HUES48 (cell line): ENCODE results near the gene GALNT14.

Experiments used
- H3K27ac ChIP-seq: one replicate; pipeline ENCODE4 v1.7.0; 2013; ENCODE audit warnings: low read depth, low read length, inconsistent platforms
- H3K27me3 ChIP-seq: 2 replicates; pipeline ENCODE4 v1.6.1; 2013; ENCODE audit warnings: mild to moderate bottlenecking, low read length; ENCODE audit not compliant: control insufficient read depth, insufficient read depth
- H3K36me3 ChIP-seq: 2 replicates; pipeline ENCODE4 v1.6.1; 2013; ENCODE audit warnings: low read length; ENCODE audit not compliant: control insufficient read depth, insufficient read depth
- H3K4me1 ChIP-seq: 2 replicates; pipeline ENCODE4 v1.6.1; 2013; ENCODE audit warnings: mild to moderate bottlenecking, low read length; ENCODE audit not compliant: control insufficient read depth, insufficient read depth
- H3K4me3 ChIP-seq: 2 replicates; pipeline ENCODE4 v1.5.1; 2013; ENCODE audit warnings: mild to moderate bottlenecking, low read depth, low read length
- H3K9ac ChIP-seq: 2 replicates; pipeline ENCODE4 v1.6.1; 2013; ENCODE audit warnings: mild to moderate bottlenecking, low read depth, low read length, moderate library complexity
- H3K9me3 ChIP-seq: 2 replicates; pipeline ENCODE4 v1.6.1; 2013; ENCODE audit warnings: low read length; ENCODE audit not compliant: control insufficient read depth, insufficient read depth

GALNT14 gene

DNA sequence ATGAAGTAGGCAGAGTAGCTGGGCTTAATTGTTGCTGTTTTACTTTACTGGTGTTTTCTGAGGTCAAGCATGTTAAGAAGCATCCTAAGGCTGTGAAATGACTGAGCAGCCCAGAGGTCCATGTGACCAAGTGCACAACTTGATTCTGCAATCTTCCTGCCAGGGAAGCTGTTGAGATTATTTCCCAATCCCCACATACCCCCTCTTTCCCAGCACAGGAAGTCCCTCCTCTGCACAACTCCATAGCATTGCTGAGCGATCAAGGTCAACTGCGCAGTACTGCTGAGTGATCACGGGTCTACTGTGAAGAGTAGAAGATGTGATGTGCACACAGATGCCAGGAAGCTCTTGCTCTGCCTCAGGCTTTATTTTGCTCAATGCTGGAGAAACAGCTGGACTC, 105.8 kb downstream of the GALNT14 start:
- Histone ChIP-seq H3K4me1 (peaks cover 3% of the 10 kb centered on the region; the same call in 1 of the 2 replicates), H3K36me3 (no peaks in the 10 kb centered on the region)

DNA sequence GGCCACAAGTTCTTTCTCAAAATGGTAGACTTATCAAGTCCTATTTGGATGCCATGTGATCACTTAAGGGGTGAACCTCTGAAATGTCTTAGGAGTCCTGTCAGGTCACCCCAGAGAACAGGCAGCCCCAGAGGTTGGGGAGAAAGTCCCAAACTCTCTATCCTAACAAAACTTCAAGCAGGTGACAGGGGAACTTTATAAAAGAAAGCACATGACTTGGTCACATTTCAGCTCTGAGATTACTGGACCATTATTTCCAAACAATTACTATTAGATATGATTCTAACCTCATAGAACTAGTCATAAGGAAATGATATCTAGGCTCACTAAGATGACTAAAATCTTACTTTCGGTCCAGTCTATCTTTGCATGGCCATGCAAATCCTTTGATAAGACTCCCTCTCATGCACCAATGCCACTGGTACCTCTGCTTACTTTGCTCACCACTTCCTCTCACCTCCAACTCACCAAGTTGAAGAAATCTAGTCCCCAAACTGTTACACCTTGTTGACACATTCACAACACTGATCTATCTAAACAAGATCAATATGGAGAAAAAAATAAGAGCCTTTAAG, 107.0 kb downstream of the GALNT14 start:
- Histone ChIP-seq H3K36me3 (no peaks in the 10 kb centered on the region), H3K27me3 (no peaks in the 10 kb centered on the region), H3K9me3 (no peaks in the 10 kb centered on the region), H3K9ac (no peak overlapping the region), H3K27ac (no peak overlapping the region), H3K4me1 (peaks cover 3% of the 10 kb centered on the region; the same call in 1 of the 2 replicates), H3K4me3 (no peak overlapping the region)

More for the DNA sequence above, 105.8 kb downstream of the GALNT14 start:
- Histone ChIP-seq H3K27ac (no peak overlapping the region), H3K9me3 (no peaks in the 10 kb centered on the region), H3K9ac (no peak overlapping the region), H3K4me3 (no peak overlapping the region), H3K27me3 (no peaks in the 10 kb centered on the region)

DNA sequence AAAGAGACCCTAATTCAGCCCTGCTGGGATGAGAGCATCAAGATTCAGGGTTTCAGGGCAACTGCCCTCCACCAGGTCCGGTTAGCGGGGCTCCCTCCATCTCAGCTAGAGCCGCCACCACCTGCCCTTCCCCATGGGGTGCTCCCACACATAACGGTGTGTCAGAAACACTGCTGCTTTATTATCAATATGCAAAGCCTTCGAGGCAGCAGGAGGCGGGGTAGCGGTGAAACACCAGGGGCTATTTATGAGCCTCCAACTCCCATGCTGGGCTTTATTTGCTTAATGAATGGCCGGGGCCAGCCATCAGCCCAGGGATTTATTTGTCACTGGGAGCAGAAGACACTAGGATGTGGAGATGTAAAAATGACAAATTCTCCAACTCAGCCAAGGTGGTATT, 109.8 kb downstream of the GALNT14 start:
- peaks cover 3% of the 10 kb centered on the region; the same call in 1 of the 2 replicates for H3K4me1 ChIP-seq
- no peaks in the 10 kb centered on the region for H3K9me3 ChIP-seq
- no peak overlapping the region for H3K9ac ChIP-seq
- H3K27ac ChIP-seq = no peak overlapping the region
- no peaks in the 10 kb centered on the region for H3K27me3 ChIP-seq
- H3K36me3 ChIP-seq = no peaks in the 10 kb centered on the region
- no peak overlapping the region for H3K4me3 ChIP-seq

DNA sequence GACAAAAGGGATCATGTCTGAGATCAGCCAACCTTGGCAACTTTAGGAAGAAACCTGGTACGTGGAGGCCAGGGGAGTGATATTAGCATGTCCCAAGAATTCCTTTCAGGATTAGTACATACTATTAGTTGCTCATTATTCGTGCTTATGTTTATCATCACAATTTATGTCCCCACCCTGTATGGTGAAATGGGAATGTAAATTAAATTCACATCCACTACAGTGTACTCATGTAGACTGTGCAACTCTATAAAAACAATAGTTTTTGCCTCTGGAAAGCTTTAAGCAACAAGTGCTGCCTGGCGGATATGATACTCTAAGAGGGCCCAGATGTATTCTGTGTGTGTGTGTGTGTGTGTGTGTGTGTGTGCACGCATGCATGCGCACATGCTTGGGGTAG, 110.7 kb downstream of the GALNT14 start:
- Histone ChIP-seq H3K9ac (no peak overlapping the region), H3K27ac (no peak overlapping the region), H3K4me3 (no peak overlapping the region), H3K9me3 (no peaks in the 10 kb centered on the region), H3K36me3 (no peaks in the 10 kb centered on the region), H3K27me3 (no peaks in the 10 kb centered on the region), H3K4me1 (peaks cover 3% of the 10 kb centered on the region; the same call in 1 of the 2 replicates)

DNA sequence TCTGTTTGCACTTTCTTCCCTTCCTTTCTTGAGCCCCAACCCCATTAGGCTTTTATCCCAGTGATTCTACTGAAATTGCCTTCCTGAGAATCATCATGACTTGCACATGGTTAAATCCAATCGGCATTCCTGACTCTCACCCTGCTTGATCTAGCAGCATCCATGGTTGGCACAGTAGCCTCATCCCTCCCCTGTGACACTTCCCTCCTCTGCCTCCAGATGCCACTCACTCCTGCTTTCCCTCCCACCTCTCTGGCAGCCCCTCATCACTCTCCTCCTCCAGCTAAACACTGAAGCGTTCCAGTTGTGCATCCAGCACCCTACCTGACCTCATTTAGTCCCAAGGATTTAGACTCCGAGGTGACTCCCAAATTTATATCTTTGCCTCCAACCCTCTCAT, 114.7 kb downstream of the GALNT14 start:
- Histone ChIP-seq H3K27ac (no peak overlapping the region), H3K4me1 (peaks cover under 1% of the 10 kb centered on the region; the same call in 1 of the 2 replicates), H3K36me3 (no peaks in the 10 kb centered on the region), H3K4me3 (no peak overlapping the region), H3K9ac (no peak overlapping the region), H3K27me3 (no peaks in the 10 kb centered on the region), H3K9me3 (no peaks in the 10 kb centered on the region)

DNA sequence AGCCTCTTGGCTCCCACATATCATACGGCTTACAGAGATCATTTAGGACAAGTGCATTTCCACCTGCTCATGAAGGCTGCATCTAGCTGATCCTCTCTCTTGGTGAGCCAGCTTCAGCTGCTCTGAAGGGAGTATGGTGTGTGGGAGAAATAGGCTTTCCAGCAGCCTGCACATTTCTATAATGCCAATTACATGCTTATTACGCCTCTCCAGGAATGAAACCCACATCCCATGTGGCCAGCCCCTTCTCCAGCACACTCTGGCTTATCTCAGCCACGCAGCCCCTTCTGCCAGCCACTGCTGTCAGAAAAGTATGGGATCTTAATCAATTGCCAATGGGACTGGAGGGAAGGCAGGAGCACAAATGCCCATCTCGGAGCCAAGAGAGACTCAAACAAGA, 117.5 kb downstream of the GALNT14 start:
- Histone ChIP-seq H3K4me1 (no peaks in the 10 kb centered on the region), H3K27me3 (no peaks in the 10 kb centered on the region), H3K9me3 (no peaks in the 10 kb centered on the region), H3K4me3 (no peak overlapping the region), H3K36me3 (no peaks in the 10 kb centered on the region), H3K9ac (no peak overlapping the region), H3K27ac (no peak overlapping the region)

DNA sequence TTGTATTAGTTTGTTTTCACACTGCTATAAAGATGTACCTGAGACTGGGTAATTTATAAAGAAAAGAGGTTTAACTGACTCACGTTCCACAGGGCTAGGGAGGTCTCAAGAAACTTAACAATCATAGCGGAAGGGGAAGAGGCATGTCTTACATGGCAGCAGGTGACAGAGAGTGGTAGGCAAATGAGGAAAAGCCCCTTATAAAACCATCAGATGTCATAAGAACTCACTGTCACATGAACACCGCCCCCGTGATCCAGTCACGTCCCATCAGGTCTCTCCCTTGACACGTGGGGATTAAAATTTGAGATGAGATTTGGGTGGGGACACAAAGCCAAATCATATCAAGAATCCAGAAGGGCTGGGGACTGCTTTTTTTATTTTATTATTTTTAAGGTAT, 120.0 kb downstream of the GALNT14 start:
- no peak overlapping the region for H3K9ac ChIP-seq
- no peak overlapping the region for H3K4me3 ChIP-seq
- no peaks in the 10 kb centered on the region for H3K4me1 ChIP-seq

DNA sequence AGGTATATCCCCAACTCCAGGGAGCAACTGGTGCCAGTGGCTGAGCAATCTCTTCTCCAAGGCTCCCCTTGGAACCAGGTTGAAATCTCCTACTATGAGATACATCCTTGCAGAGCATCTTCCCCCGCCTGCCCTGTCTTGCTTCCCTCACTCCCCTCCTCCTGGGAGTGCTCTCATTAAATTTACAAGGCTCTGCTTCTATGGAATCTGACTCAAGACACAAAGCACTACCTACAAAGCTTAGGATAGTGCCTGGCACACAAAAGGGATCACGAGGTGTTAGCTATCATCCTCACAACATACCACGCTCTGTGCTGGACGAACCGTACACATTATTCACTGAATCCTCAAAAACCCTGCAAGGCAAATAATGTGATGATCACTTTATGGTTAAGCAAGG, 121.6 kb downstream of the GALNT14 start:
- no peak overlapping the region for H3K4me3 ChIP-seq
- H3K9me3 ChIP-seq = no peaks in the 10 kb centered on the region
- no peaks in the 10 kb centered on the region for H3K27me3 ChIP-seq
- H3K36me3 ChIP-seq = no peaks in the 10 kb centered on the region
- H3K27ac ChIP-seq = no peak overlapping the region
- peaks cover 5% of the 10 kb centered on the region for H3K4me1 ChIP-seq
- no peak overlapping the region for H3K9ac ChIP-seq

More for the DNA sequence above, 120.0 kb downstream of the GALNT14 start:
- Histone ChIP-seq H3K27me3 (no peaks in the 10 kb centered on the region), H3K36me3 (no peaks in the 10 kb centered on the region), H3K27ac (no peak overlapping the region), H3K9me3 (no peaks in the 10 kb centered on the region)

DNA sequence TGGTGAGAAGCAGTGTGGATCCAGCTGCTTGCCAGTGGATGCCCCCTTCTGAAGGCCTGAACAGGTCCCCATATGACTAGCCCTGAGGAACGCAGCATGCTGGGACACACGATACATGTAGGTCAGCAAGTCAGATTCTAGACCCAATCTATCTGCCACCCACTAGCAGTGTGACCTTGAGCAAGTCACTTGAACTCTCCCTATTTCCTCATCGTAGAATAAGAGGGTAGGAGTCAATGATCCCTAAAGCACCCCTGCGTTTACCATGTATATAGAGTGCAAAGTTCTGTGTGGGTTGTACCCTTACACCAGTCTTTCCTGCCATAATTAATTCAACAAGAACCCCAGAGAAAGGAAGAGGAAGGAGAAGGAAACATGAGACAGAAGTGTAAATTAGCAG, 123.7 kb downstream of the GALNT14 start:
- peaks cover 5% of the 10 kb centered on the region for H3K4me1 ChIP-seq
- no peak overlapping the region for H3K27ac ChIP-seq
- H3K27me3 ChIP-seq = no peaks in the 10 kb centered on the region
- H3K4me3 ChIP-seq = no peak overlapping the region
- H3K9me3 ChIP-seq = no peaks in the 10 kb centered on the region
- no peaks in the 10 kb centered on the region for H3K36me3 ChIP-seq
- no peak overlapping the region for H3K9ac ChIP-seq

DNA sequence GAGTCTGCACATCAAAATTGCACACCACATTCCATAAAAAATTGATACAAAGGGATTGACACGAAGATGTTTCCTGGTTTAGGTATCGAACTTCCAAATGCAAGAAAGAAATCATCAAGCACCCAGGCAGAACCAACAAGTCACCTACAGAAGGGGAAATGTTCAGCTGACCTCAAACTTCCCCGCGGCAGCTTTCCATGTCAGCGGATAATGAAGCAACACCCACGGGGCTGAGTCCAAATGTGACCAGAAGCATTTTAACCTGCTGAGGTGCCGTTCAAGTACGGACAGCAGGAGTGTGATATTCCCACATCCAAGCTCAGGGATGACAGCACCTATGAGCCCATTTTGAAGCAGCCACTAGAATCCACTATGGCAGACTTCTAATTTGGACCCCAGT, 124.9 kb downstream of the GALNT14 start:
- H3K36me3 ChIP-seq = no peaks in the 10 kb centered on the region
- no peaks in the 10 kb centered on the region for H3K27me3 ChIP-seq
- H3K4me1 ChIP-seq = peaks cover 5% of the 10 kb centered on the region
- no peak overlapping the region for H3K4me3 ChIP-seq
- no peaks in the 10 kb centered on the region for H3K9me3 ChIP-seq
- no peak overlapping the region for H3K27ac ChIP-seq
- no peak overlapping the region for H3K9ac ChIP-seq

DNA sequence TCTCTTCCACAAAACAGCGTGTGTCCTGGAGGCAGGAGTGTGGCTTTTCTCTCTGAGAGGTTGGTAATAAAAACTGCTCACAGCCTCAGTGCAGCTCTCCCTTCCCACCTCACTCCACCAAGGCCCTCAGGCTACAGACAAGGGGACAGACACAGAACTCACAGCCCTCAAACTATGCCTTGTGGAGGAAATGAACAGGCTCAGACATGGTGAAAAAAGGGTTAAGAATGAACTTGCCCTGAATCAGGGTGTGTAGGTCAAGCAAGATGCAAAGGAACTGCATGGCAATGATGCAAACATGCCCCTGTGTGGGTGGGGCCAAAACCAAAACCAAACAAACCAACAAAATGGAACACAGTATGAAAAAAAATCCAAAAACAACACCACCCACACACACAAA, 125.8 kb downstream of the GALNT14 start:
- H3K9me3 ChIP-seq = no peaks in the 10 kb centered on the region
- no peak overlapping the region for H3K27ac ChIP-seq
- H3K9ac ChIP-seq = no peak overlapping the region
- no peaks in the 10 kb centered on the region for H3K27me3 ChIP-seq
- H3K36me3 ChIP-seq = no peaks in the 10 kb centered on the region
- peaks cover 5% of the 10 kb centered on the region for H3K4me1 ChIP-seq
- no peak overlapping the region for H3K4me3 ChIP-seq
